Amniotic stem cell (primary cell): ENCODE results near the gene CUL4A.

ENCODE experiments used
- DNase-seq: peaks from one replicate; lab custom pipeline; 2025; lab: John Stamatoyannopoulos, UW

Gene CUL4A

GRCh38 chr13:113179374-113180230 lies 29.8 kb upstream of the CUL4A start:
- DNase-seq, result no peak

- DNase-seq, result no peak
Observed at GRCh38 chr13:113182046-113182445, 27.4 kb upstream of the CUL4A start.

- DNase-seq, result no peak
Observed at GRCh38 chr13:113183450-113184129, 25.8 kb upstream of the CUL4A start.

GRCh38 chr13:113184568-113185440 lies 24.6 kb upstream of the CUL4A start:
- no peak for DNase-seq

GRCh38 chr13:113186061-113186900 lies 23.1 kb upstream of the CUL4A start:
- DNase-seq, result no peak

GRCh38 chr13:113187263-113187669 lies 22.1 kb upstream of the CUL4A start:
- DNase-seq, result peak; percentile 97

GRCh38 chr13:113187883-113188665 lies 21.3 kb upstream of the CUL4A start:
- no peak for DNase-seq

- no peak for DNase-seq
Observed at GRCh38 chr13:113190181-113190580, 19.2 kb upstream of the CUL4A start.

- no peak for DNase-seq
Observed at GRCh38 chr13:113192279-113192678, 17.1 kb upstream of the CUL4A start.

GRCh38 chr13:113192902-113193301 lies 16.5 kb upstream of the CUL4A start:
- no peak for DNase-seq

GRCh38 chr13:113195360-113195759 lies 14.1 kb upstream of the CUL4A start:
- DNase-seq, result no peak

- DNase-seq, result no peak
Observed at GRCh38 chr13:113196970-113197737, 12.3 kb upstream of the CUL4A start.

- DNase-seq, result no peak
Observed at GRCh38 chr13:113201815-113202214, 7.6 kb upstream of the CUL4A start.

GRCh38 chr13:113202912-113203311 lies 6.5 kb upstream of the CUL4A start:
- no peak for DNase-seq

GRCh38 chr13:113203507-113204377 lies 5.7 kb upstream of the CUL4A start:
- DNase-seq, result no peak

GRCh38 chr13:113204378-113204734 lies 5.1 kb upstream of the CUL4A start:
- DNase-seq, result no peak

GRCh38 chr13:113205428-113205931 lies 3.9 kb upstream of the CUL4A start:
- DNase-seq, result no peak

GRCh38 chr13:113207460-113207859 lies 2.0 kb upstream of the CUL4A start:
- DNase-seq, result no peak
